ENCODE data around the gene FLYWCH1. TPM values are rescaled to one million over a fixed set of nuclear protein-coding genes. Genes with fewer than 3 reads are reported as not detected.
A peak's percentile ranks its signal among the peaks of the same experiment; 100 is the strongest.

The FLYWCH1 gene
- total RNA-seq, result 10 to 100 TPM; 33.8 to 61.6 (median 46.8) TPM

- no peaks in the 10 kb centered on the region for H3K27me3 ChIP-seq
- DNase-seq (ENCODE audit: extremely low spot score), result peak; percentile 98
- H3K4me3 ChIP-seq, result peak within 1 kb of the TSS; percentile 79 to 98 (median 88)
- TF ChIP-seq CTCF (IDR thresholded peaks at IDR 0.05), result peak in 2 of 3 experiments; percentile 12 to 33
- TF ChIP-seq POLR2AphosphoS5 (IDR thresholded peaks at IDR 0.05), result peak; percentile 85 to 97
- TF ChIP-seq POLR2A (IDR thresholded peaks at IDR 0.05; ENCODE audit: low read depth), result peak; percentile 44
- no peak for TF ChIP-seq EP300 (IDR thresholded peaks at IDR 0.05)
- peak within 1 kb of the TSS; percentile 93 to 98 (median 96) for H3K27ac ChIP-seq (replicated peaks in 1 of 4)
- peaks cover 5 to 31% (median 27%) of the 10 kb centered on the region in 4 donors for H3K36me3 ChIP-seq
- no peaks in the 10 kb centered on the region for H3K9me3 ChIP-seq
- WGBS, result 0% methylated on average over 20 of the region's 85 CpGs
- peaks cover 12 to 34% (median 29%) of the 10 kb centered on the region in 4 donors for H3K4me1 ChIP-seq
- intact Hi-C loops (cut with DNase I), result no loop called here
These were observed at the start of gene FLYWCH1 for GRCh38 chr16:2911638-2912329. Gene FLYWCH1 (plus strand): TSS chr16:2911931. CDS start chr16:2929686, 17,755 bp downstream.

GRCh38 chr16:2865651-2866050 is 46.1 kb upstream of the FLYWCH1 start:
- H3K27ac ChIP-seq (replicated peaks in 1 of 4), result no peak overlapping the region
- 67% methylated on average over 4 of the region's 4 CpGs for WGBS
- no peak overlapping the region for H3K4me3 ChIP-seq
- no peak for DNase-seq (ENCODE audit: extremely low spot score)
- intact Hi-C loops (cut with DNase I), result loop anchor here (10.0 kb wide), 1 partner anchor 151 kb away; no protein-coding TSS in a partner anchor
- H3K36me3 ChIP-seq, result no peaks in the 10 kb centered on the region
- TF ChIP-seq POLR2AphosphoS5 (IDR thresholded peaks at IDR 0.05) (no peak), POLR2A (IDR thresholded peaks at IDR 0.05; ENCODE audit: low read depth) (no peak), EP300 (IDR thresholded peaks at IDR 0.05) (no peak), CTCF (IDR thresholded peaks at IDR 0.05) (no peak)
- peaks cover 0 to 9% (median 3%) of the 10 kb centered on the region in 4 donors for H3K9me3 ChIP-seq
- peaks cover 6 to 12% (median 9%) of the 10 kb centered on the region in 4 donors for H3K4me1 ChIP-seq
- peaks cover 0 to 29% (median under 1%) of the 10 kb centered on the region in 4 donors for H3K27me3 ChIP-seq

- Histone ChIP-seq H3K36me3 (no peaks in the 10 kb centered on the region), H3K27ac (replicated peaks in 1 of 4) (no peak overlapping the region), H3K27me3 (peaks cover 0 to 22% (median 0%) of the 10 kb centered on the region in 4 donors), H3K4me1 (peaks cover 6 to 12% (median 9%) of the 10 kb centered on the region in 4 donors), H3K9me3 (peaks cover 0 to under 1% (median 0%) of the 10 kb centered on the region in 4 donors), H3K4me3 (no peak overlapping the region)
- intact Hi-C loops (cut with DNase I), result loop anchor here (10.0 kb wide), 1 partner anchor 152 kb away; no protein-coding TSS in a partner anchor
- 81% methylated on average over 4 of the region's 4 CpGs for WGBS
- no peak for DNase-seq (ENCODE audit: extremely low spot score)
- TF ChIP-seq EP300 (IDR thresholded peaks at IDR 0.05) (no peak), POLR2AphosphoS5 (IDR thresholded peaks at IDR 0.05) (no peak)
These were observed 45.3 kb upstream of the FLYWCH1 start for GRCh38 chr16:2866431-2866830.

- H3K9me3 ChIP-seq, result no peaks in the 10 kb centered on the region
- no peak for TF ChIP-seq POLR2AphosphoS5 (IDR thresholded peaks at IDR 0.05)
- TF ChIP-seq POLR2A (IDR thresholded peaks at IDR 0.05; ENCODE audit: low read depth), result no peak
- no peak for TF ChIP-seq EP300 (IDR thresholded peaks at IDR 0.05)
- TF ChIP-seq CTCF (IDR thresholded peaks at IDR 0.05), result no peak
- intact Hi-C loops (cut with DNase I), result loop anchor here (10.0 kb wide), 1 partner anchor 153 kb away; no protein-coding TSS in a partner anchor
- no peak for DNase-seq (ENCODE audit: extremely low spot score)
- H3K4me3 ChIP-seq, result peak overlapping the region; percentile 67 to 75 (median 68)
- peaks cover 6 to 12% (median 9%) of the 10 kb centered on the region in 4 donors for H3K4me1 ChIP-seq
- H3K36me3 ChIP-seq, result no peaks in the 10 kb centered on the region
- peak overlapping the region; percentile 88 to 91 (median 90) for H3K27ac ChIP-seq (replicated peaks in 1 of 4)
- peaks cover 0 to 11% (median 0%) of the 10 kb centered on the region in 4 donors for H3K27me3 ChIP-seq
- 54% methylated on average over 8 of the region's 8 CpGs for WGBS
These were observed 44.1 kb upstream of the FLYWCH1 start for GRCh38 chr16:2867661-2867986.
